Glutamatergic neuron (in vitro differentiated cells): ENCODE measurements around the gene FAM177A1. TPM values are rescaled to one million over a fixed set of nuclear protein-coding genes. Genes with fewer than 3 reads are reported as not detected.

ENCODE experiments used
- DNase-seq: peaks from one replicate; pipeline ENCODE4 v3.0.0; 2022
- H3K27ac Mint-ChIP-seq: one replicate; pipeline ENCODE4 v1.8.0; 2020; ENCODE audit warnings: mild to moderate bottlenecking, mixed read lengths, inconsistent platforms; ENCODE audit not compliant: unreplicated experiment
- H3K27me3 Mint-ChIP-seq: one replicate; pipeline ENCODE4 v1.8.0; 2020; ENCODE audit warnings: mild to moderate bottlenecking, moderate library complexity, mixed read lengths, inconsistent platforms; ENCODE audit not compliant: unreplicated experiment
- H3K36me3 Mint-ChIP-seq: one replicate; pipeline ENCODE4 v1.8.0; 2020; ENCODE audit warnings: mild to moderate bottlenecking, mixed read lengths, inconsistent platforms; ENCODE audit not compliant: unreplicated experiment
- H3K4me1 Mint-ChIP-seq: one replicate; pipeline ENCODE4 v1.8.0; 2020; ENCODE audit warnings: mild to moderate bottlenecking, low read depth, mixed read lengths, inconsistent platforms; ENCODE audit not compliant: unreplicated experiment
- H3K4me3 Mint-ChIP-seq: one replicate; pipeline ENCODE4 v1.8.0; 2020; ENCODE audit warnings: mild to moderate bottlenecking, mixed read lengths, inconsistent platforms; ENCODE audit not compliant: unreplicated experiment
- H3K9me3 Mint-ChIP-seq: one replicate; pipeline ENCODE4 v1.8.0; 2020; ENCODE audit warnings: mild to moderate bottlenecking, moderate library complexity, mixed read lengths, inconsistent platforms; ENCODE audit not compliant: unreplicated experiment
- CTCF ChIP-seq: fragments of 200-600 bp; sonication (generic); IDR thresholded peaks from one replicate; pipeline ENCODE4 v1.5.0; 2021; ENCODE audit not compliant: partially characterized antibody, unreplicated experiment
- total RNA-seq: library from RNA; stranded (reverse); fragmentation: NEBNext Ultra II Directional; extraction: Animal tissue kit (Norgen Biotek cat#: 25700); gene quantifications from one replicate; pipeline ENCODE4 v1.2.1, GENCODE V29; 2021; ENCODE audit not compliant: unreplicated experiment

Gene FAM177A1
- total RNA-seq, 1 donor from 2014 or later, result 72.7 TPM

- Mint-ChIP-seq H3K4me3 (no peak overlapping the region), H3K27ac (no peak overlapping the region), H3K9me3 (peaks cover 1% of the 10 kb centered on the region), H3K4me1 (no peaks in the 10 kb centered on the region), H3K27me3 (no peaks in the 10 kb centered on the region), H3K36me3 (no peaks in the 10 kb centered on the region)
- DNase-seq, result no peak
- no peak for TF ChIP-seq CTCF
Observed at GRCh38 chr14:35004839-35005238, 41.2 kb upstream of the FAM177A1 start.

GRCh38 chr14:35016568-35016967, 29.5 kb upstream of the FAM177A1 start:
- no peak for TF ChIP-seq CTCF
- DNase-seq, result no peak
- H3K9me3 Mint-ChIP-seq, result no peaks in the 10 kb centered on the region
- H3K4me1 Mint-ChIP-seq, result no peaks in the 10 kb centered on the region
- no peak overlapping the region for H3K27ac Mint-ChIP-seq
- H3K36me3 Mint-ChIP-seq, result no peaks in the 10 kb centered on the region
- H3K4me3 Mint-ChIP-seq, result no peak overlapping the region
- H3K27me3 Mint-ChIP-seq, result no peaks in the 10 kb centered on the region

- H3K4me3 Mint-ChIP-seq, result no peak overlapping the region
- no peak overlapping the region for H3K27ac Mint-ChIP-seq
- H3K27me3 Mint-ChIP-seq, result no peaks in the 10 kb centered on the region
- no peak for DNase-seq
- no peaks in the 10 kb centered on the region for H3K4me1 Mint-ChIP-seq
- no peak for TF ChIP-seq CTCF
- no peaks in the 10 kb centered on the region for H3K36me3 Mint-ChIP-seq
- no peaks in the 10 kb centered on the region for H3K9me3 Mint-ChIP-seq
Observed at GRCh38 chr14:35020713-35021112, 25.4 kb upstream of the FAM177A1 start.

GRCh38 chr14:35028435-35028834, 17.6 kb upstream of the FAM177A1 start:
- Mint-ChIP-seq H3K27ac (no peak overlapping the region), H3K4me1 (no peaks in the 10 kb centered on the region), H3K9me3 (no peaks in the 10 kb centered on the region), H3K36me3 (peaks cover 3% of the 10 kb centered on the region), H3K4me3 (no peak overlapping the region), H3K27me3 (no peaks in the 10 kb centered on the region)
- no peak for TF ChIP-seq CTCF
- DNase-seq, result no peak

GRCh38 chr14:35032562-35032961, 13.5 kb upstream of the FAM177A1 start:
- no peak overlapping the region for H3K4me3 Mint-ChIP-seq
- H3K9me3 Mint-ChIP-seq, result peaks cover 10% of the 10 kb centered on the region
- H3K27ac Mint-ChIP-seq, result no peak overlapping the region
- DNase-seq, result no peak
- no peaks in the 10 kb centered on the region for H3K27me3 Mint-ChIP-seq
- H3K36me3 Mint-ChIP-seq, result peaks cover 19% of the 10 kb centered on the region
- no peak for TF ChIP-seq CTCF
- H3K4me1 Mint-ChIP-seq, result no peaks in the 10 kb centered on the region
